ENCODE results near the gene FAM204A. TPM values are rescaled to one million over a fixed set of nuclear protein-coding genes. Genes with fewer than 3 reads are reported as not detected.

The FAM204A gene
- total RNA-seq, 4 donors from 2014 or later, result 58.6 to 78.7 (median 69.3) TPM

GRCh38 chr10:118286051-118286838, 55.9 kb downstream of the FAM204A start:
- Histone ChIP-seq H3K36me3 (no peaks in the 10 kb centered on the region), H3K4me3 (no peak overlapping the region), H3K27ac (replicated peaks in 1 of 4) (no peak overlapping the region), H3K27me3 (peaks cover 0 to 10% (median 0%) of the 10 kb centered on the region in 4 donors), H3K4me1 (no peaks in the 10 kb centered on the region), H3K9me3 (peaks cover 0 to 4% (median 0%) of the 10 kb centered on the region in 4 donors)
- intact Hi-C loops (cut with DNase I), result no loop called here
- TF ChIP-seq EP300 (IDR thresholded peaks at IDR 0.05) (no peak), POLR2A (IDR thresholded peaks at IDR 0.05; ENCODE audit: low read depth) (no peak), CTCF (IDR thresholded peaks at IDR 0.05) (no peak), POLR2AphosphoS5 (IDR thresholded peaks at IDR 0.05) (no peak)
- WGBS, result 61% methylated on average over 16 of the region's 17 CpGs
- peak; percentile 86 for DNase-seq (ENCODE audit: extremely low spot score)

- no peaks in the 10 kb centered on the region for H3K36me3 ChIP-seq
- H3K27me3 ChIP-seq, result peaks cover 0 to 10% (median 0%) of the 10 kb centered on the region in 4 donors
- H3K27ac ChIP-seq (replicated peaks in 1 of 4), result no peak overlapping the region
- intact Hi-C loops (cut with DNase I), result no loop called here
- no peak overlapping the region for H3K4me3 ChIP-seq
- 100% methylated on average over 1 of the region's 1 CpG for WGBS
- no peak for DNase-seq (ENCODE audit: extremely low spot score)
- H3K9me3 ChIP-seq, result peaks cover 0 to 9% (median 8%) of the 10 kb centered on the region in 4 donors
- H3K4me1 ChIP-seq, result no peaks in the 10 kb centered on the region
- TF ChIP-seq CTCF (IDR thresholded peaks at IDR 0.05) (no peak), POLR2A (IDR thresholded peaks at IDR 0.05; ENCODE audit: low read depth) (no peak), EP300 (IDR thresholded peaks at IDR 0.05) (no peak), POLR2AphosphoS5 (IDR thresholded peaks at IDR 0.05) (no peak)
These were observed 59.5 kb downstream of the FAM204A start for GRCh38 chr10:118282670-118283069.

GRCh38 chr10:118278649-118279048, 63.5 kb downstream of the FAM204A start:
- intact Hi-C loops (cut with DNase I), result no loop called here
- no peaks in the 10 kb centered on the region for H3K4me1 ChIP-seq
- H3K27ac ChIP-seq (replicated peaks in 1 of 4), result no peak overlapping the region
- peaks cover 0 to 2% (median 0%) of the 10 kb centered on the region in 4 donors for H3K27me3 ChIP-seq
- no peaks in the 10 kb centered on the region for H3K36me3 ChIP-seq
- H3K4me3 ChIP-seq, result no peak overlapping the region
- no peak for TF ChIP-seq CTCF (IDR thresholded peaks at IDR 0.05)
- no peak for TF ChIP-seq POLR2AphosphoS5 (IDR thresholded peaks at IDR 0.05)
- no peak for TF ChIP-seq EP300 (IDR thresholded peaks at IDR 0.05)
- no peak for TF ChIP-seq POLR2A (IDR thresholded peaks at IDR 0.05; ENCODE audit: low read depth)
- DNase-seq (ENCODE audit: extremely low spot score), result no peak
- H3K9me3 ChIP-seq, result peaks cover 0 to 13% (median 10%) of the 10 kb centered on the region in 4 donors

- WGBS, result 100% methylated on average over 2 of the region's 2 CpGs
- intact Hi-C loops (cut with DNase I), result no loop called here
These were observed 64.3 kb downstream of the FAM204A start for GRCh38 chr10:118277871-118278270.

More at GRCh38 chr10:118277871-118278270, 64.3 kb downstream of the FAM204A start:
- no peaks in the 10 kb centered on the region for H3K36me3 ChIP-seq
- no peak overlapping the region for H3K27ac ChIP-seq (replicated peaks in 1 of 4)
- H3K4me3 ChIP-seq, result no peak overlapping the region
- TF ChIP-seq CTCF (IDR thresholded peaks at IDR 0.05) (no peak), EP300 (IDR thresholded peaks at IDR 0.05) (no peak), POLR2A (IDR thresholded peaks at IDR 0.05; ENCODE audit: low read depth) (no peak), POLR2AphosphoS5 (IDR thresholded peaks at IDR 0.05) (no peak)
- no peaks in the 10 kb centered on the region for H3K27me3 ChIP-seq
- H3K9me3 ChIP-seq, result peaks cover 0 to 13% (median 10%) of the 10 kb centered on the region in 4 donors
- H3K4me1 ChIP-seq, result no peaks in the 10 kb centered on the region
- DNase-seq (ENCODE audit: extremely low spot score), result no peak
